ENCODE results near the gene MAST1. TPM values are rescaled to one million over a fixed set of nuclear protein-coding genes. Genes with fewer than 3 reads are reported as not detected.

The MAST1 gene
- total and polyA plus RNA-seq, 3 donors from 2014 or later, result 8.5 to 11.7 (median 9.0) TPM

DNA sequence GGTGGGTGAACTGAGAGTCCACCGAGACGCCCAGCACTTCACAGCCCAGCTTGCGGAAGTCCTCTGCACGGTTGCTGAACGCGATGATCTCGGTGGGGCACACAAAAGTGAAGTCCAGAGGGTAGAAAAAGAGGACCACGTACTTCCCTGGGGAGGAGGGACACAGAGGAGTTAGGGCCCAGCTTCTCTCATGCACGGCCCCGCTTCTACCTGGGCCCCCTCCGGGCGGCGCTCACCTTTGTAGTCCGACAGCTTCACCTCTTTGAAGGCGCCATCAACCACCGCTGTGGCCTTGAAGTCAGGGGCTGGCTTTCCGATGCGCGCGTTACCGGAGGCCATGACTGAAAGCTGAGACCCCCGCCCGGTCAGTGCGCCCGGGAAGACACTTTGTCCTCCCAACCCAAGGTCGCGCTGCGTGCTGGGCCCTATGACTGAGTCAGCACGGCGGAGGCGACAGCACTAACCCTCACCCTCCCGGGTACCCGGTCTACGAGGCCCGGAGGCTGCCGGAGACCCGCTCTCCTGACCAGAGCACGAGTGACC lies 37.3 kb upstream of the MAST1 start:
- Histone ChIP-seq H3K4me3 (peak overlapping the region; percentile 78 to 87), H3K9me3 (no peaks in the 10 kb centered on the region), H3K4me1 (peaks cover 20% of the 10 kb centered on the region), H3K27ac (peak overlapping the region; percentile 69 to 70), H3K27me3 (no peaks in the 10 kb centered on the region), H3K36me3 (ENCODE audit: low read depth, missing control alignments) (no peaks in the 10 kb centered on the region)
- intact Hi-C loops (cut with DNase I; ENCODE audit: low total_unique reads), result no loop called here
- DNase-seq, result peak; percentile 25
- TF ChIP-seq CTCF (IDR thresholded peaks at IDR 0.05), result no peak
- no peak for TF ChIP-seq POLR2A (IDR thresholded peaks at IDR 0.05)
- 4% methylated on average over 11 to 37 of the region's 38 CpGs for WGBS, 2 donors

DNA sequence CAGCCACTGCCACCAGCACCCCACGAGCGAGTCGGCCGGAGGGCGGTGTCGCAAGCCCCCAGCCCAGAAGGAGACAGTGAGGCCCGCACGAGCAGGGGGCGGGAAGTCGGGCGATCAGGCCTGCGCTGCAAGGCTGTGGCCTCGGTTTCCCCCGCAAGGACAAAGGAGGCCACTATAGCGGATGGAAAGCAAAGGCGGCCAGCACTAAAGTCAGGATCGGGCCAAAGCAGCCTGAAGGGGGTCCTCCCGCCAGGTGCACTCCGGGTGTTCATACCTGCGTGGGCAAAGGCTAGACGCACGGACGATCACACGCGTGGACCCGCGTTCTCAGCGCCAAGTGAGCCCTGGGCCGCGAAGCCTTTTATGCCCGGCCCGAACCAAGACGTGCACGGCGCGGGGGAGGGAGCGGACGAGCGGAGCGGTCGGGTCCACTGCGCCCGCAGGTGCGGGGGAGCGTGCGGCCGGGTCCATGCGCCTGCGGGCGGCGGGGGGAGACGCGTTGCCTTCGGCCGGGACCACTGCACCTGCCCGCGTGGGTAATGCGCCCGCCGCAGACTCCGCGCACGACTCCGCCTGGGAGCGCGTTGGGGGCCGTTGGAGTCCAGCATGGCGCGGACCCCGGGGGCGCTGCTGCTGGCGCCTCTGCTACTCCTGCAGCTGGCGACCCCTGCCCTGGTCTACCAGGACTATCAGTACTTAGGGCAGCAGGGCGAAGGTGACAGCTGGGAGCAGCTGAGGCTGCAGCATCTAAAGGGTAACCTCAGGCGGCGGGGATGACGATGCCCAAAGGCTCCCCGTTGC lies 36.6 kb upstream of the MAST1 start, which contains the start of the genes PRDX2 and THSD8:
Gene PRDX2, minus strand, starts transcription at position 335 of the 801 bp plus-strand sequence. CDS start 539 bp downstream, outside the sequence.
Gene THSD8, plus strand, starts transcription at position 604 of the 801 bp plus-strand sequence. Its CDS starts 3 bp downstream, at position 607.
- DNase-seq, result peak; percentile 83
- Histone ChIP-seq H3K27me3 (no peaks in the 10 kb centered on the region), H3K4me1 (peaks cover 17% of the 10 kb centered on the region), H3K9me3 (no peaks in the 10 kb centered on the region), H3K27ac (peak within 1 kb of the TSS; percentile 69 to 70), H3K36me3 (ENCODE audit: low read depth, missing control alignments) (no peaks in the 10 kb centered on the region), H3K4me3 (peak within 1 kb of the TSS; percentile 78 to 87)
- WGBS, 2 donors, result 0% methylated on average over 67 of the region's 78 CpGs; no CpG with 5 or more reads in 1 of the 2 donors
- intact Hi-C loops (cut with DNase I; ENCODE audit: low total_unique reads), result no loop called here
- TF ChIP-seq CTCF (IDR thresholded peaks at IDR 0.05), result peak in 2 of 3 experiments; percentile 3 to 5
- TF ChIP-seq POLR2A (IDR thresholded peaks at IDR 0.05), result peak; percentile 14

DNA sequence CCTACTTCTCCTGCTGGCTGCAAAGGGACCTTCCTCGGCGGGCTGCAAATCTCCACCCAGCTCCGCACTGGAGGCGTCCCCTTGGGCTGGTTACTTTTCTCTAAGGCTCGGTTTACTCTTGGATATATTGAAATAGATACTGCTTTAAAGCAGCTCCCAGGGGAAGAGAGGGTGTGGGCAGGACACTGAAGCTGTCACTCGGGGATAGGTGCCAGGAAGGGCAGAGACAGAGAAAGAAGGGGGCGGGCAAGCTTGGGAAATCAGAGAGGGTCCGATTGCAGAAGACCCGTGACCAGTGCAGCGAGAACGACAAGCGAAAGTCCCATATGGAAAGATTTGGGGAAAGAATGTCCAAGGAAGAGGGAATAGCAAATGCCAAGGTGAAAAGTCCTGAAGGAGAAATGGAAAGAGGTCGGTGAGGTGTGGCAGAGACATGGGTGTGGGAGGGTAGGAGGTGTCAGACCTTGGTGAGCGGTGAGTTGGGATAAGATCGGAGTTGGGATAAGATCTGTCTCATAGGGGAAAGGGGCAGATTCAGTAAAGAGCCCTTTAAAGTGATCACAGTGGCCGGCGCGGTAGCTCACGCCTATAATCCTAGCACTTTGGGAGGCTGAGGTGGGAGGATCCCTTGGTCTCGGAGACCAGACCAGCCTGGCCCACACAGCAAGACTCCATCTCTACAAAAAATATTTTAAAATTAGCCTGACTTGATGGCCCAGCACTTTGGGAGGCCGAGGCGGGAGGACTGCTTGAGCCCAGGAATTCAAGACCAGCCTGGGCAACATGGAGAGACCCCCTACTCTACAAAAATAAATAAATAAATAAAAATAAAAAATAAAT lies 35.8 kb upstream of the MAST1 start:
- Histone ChIP-seq H3K27ac (no peak overlapping the region), H3K36me3 (ENCODE audit: low read depth, missing control alignments) (no peaks in the 10 kb centered on the region), H3K4me3 (peak overlapping the region; percentile 78 to 87), H3K27me3 (no peaks in the 10 kb centered on the region), H3K9me3 (no peaks in the 10 kb centered on the region), H3K4me1 (peaks cover 17% of the 10 kb centered on the region)
- TF ChIP-seq CTCF (IDR thresholded peaks at IDR 0.05) (no peak), POLR2A (IDR thresholded peaks at IDR 0.05) (no peak)
- intact Hi-C loops (cut with DNase I; ENCODE audit: low total_unique reads), result no loop called here
- WGBS, 2 donors, result 28 to 32% methylated on average over 22 of the region's 22 CpGs
- no peak for DNase-seq

DNA sequence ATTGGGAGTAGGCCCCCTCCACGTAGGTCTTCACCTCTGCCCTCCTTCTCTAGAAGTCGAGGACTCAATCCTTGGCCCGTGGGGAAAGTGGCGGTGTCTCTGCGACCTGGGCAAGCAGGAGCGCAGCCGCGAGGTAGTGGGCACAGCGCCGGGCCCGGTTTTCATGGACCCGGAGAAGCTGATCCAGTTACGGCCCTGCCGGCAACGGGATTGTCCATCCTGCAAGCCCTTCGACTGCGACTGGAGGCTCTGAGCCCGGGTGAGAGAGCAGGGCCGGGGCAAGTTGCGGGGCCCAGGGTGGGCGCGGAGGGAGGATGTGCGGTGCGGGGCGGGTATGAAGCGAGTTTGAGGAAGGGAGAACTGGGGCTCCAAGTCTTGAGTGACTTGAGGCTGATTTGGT lies 34.3 kb upstream of the MAST1 start:
- no peak for DNase-seq
- H3K4me3 ChIP-seq, result no peak overlapping the region
- peaks cover 17% of the 10 kb centered on the region for H3K4me1 ChIP-seq
- TF ChIP-seq CTCF (IDR thresholded peaks at IDR 0.05) (no peak), POLR2A (IDR thresholded peaks at IDR 0.05) (no peak)
- H3K27ac ChIP-seq, result no peak overlapping the region
- H3K27me3 ChIP-seq, result no peaks in the 10 kb centered on the region
- intact Hi-C loops (cut with DNase I; ENCODE audit: low total_unique reads), result no loop called here
- H3K9me3 ChIP-seq, result no peaks in the 10 kb centered on the region
- 62 to 74% methylated on average over 12 to 26 of the region's 26 CpGs for WGBS, 2 donors
- no peaks in the 10 kb centered on the region for H3K36me3 ChIP-seq (ENCODE audit: low read depth, missing control alignments)

Measured in testis (tissue), 3 donors.